K562 (cell line): ENCODE results near the gene NEMP1. TPM values are rescaled to one million over a fixed set of nuclear protein-coding genes. Genes with fewer than 3 reads are reported as not detected.

Source experiments
- BCOR ChIP-seq: fragments of 450-650 bp; IDR thresholded peaks from 2 replicates; pipeline ENCODE4 v1.6.1; 2016
- EGR1 ChIP-seq: fragments of 450-650 bp; conservative IDR thresholded peaks from 2 replicates; pipeline ENCODE4 v1.6.1; 2017; ENCODE audit warnings: mild to moderate bottlenecking
- EP300 ChIP-seq: IDR thresholded peaks from 2 replicates; pipeline ENCODE4 v1.6.1; 2012; ENCODE audit warnings: low read length, improper control_type of control experiment
- FOXK2 ChIP-seq, 2 experiments: fragments of 450-650 bp; IDR thresholded peaks in 1 of 2; conservative IDR thresholded peaks in 1 of 2; 2 replicates each; pipeline ENCODE4 v1.6.1; 2016; ENCODE audit warnings: low read depth in 2 of 2, mild to moderate bottlenecking in 1 of 2
- HEY1 ChIP-seq: fragments of 250-450 bp; sonication (Bioruptor Pico); IDR thresholded peaks from 2 replicates; pipeline ENCODE4 v1.5.0; 2020; ENCODE audit warnings: mild to moderate bottlenecking, moderate library complexity, borderline replicate concordance
- HMG20B ChIP-seq: fragments of 250-450 bp; sonication (Bioruptor Pico); IDR thresholded peaks from 2 replicates; pipeline ENCODE4 v1.5.0; 2021; ENCODE audit warnings: mild to moderate bottlenecking
- KHSRP ChIP-seq: fragments of 450-650 bp; IDR thresholded peaks from 2 replicates; pipeline ENCODE4 v1.6.1; 2017
- POLR2A ChIP-seq: fragments of 450-650 bp; conservative IDR thresholded peaks from 2 replicates; pipeline ENCODE4 v1.6.1; 2016
- RAD51 ChIP-seq: fragments of 450-650 bp; IDR thresholded peaks from 2 replicates; pipeline ENCODE4 v1.7.1; 2016; ENCODE audit warnings: low read depth, mild to moderate bottlenecking, borderline replicate concordance
- RNF2 ChIP-seq: sonication (generic); IDR thresholded peaks from 2 replicates; pipeline ENCODE4 v1.6.1; 2016
- SP2 ChIP-seq: IDR thresholded peaks from 2 replicates; pipeline ENCODE4 v1.6.1; 2011; ENCODE audit warnings: mild to moderate bottlenecking, low read depth, low read length, moderate library complexity; ENCODE audit not compliant: poor library complexity, severe bottlenecking; ENCODE audit errors: extremely low read depth
- TCFL5 ChIP-seq: fragments of 250-450 bp; sonication (Bioruptor Pico); conservative IDR thresholded peaks from 2 replicates; pipeline ENCODE4 v1.6.1; 2021; ENCODE audit warnings: mild to moderate bottlenecking, moderate library complexity, matching md5 sums
- TFAP4 ChIP-seq: sonication (generic); formaldehyde crosslinking; IDR thresholded peaks from 2 replicates; pipeline ENCODE4 v1.8.0; 2022; ENCODE audit warnings: missing genetic modification reagents, mild to moderate bottlenecking, moderate library complexity, borderline replicate concordance
- TOE1 ChIP-seq, 2 experiments: fragments of 450-650 bp in 1 of 2; sonication (generic) in 1 of 2; formaldehyde crosslinking in 1 of 2; IDR thresholded peaks; 2 replicates each; pipeline versions ENCODE4 v1.7.1 to v1.8.0; 2016 to 2022; ENCODE audit warnings: borderline replicate concordance in 2 of 2, mild to moderate bottlenecking in 2 of 2, antibody characterized with exemption in 1 of 2, inconsistent platforms in 1 of 2, low read depth in 1 of 2, missing genetic modification reagents in 1 of 2, moderate library complexity in 1 of 2
- polyA plus RNA-seq, 8 experiments: library from polyadenylated mRNA; depleted of rRNA in 4 of 8; stranded (reverse) in 5 of 8; unstranded in 3 of 8; fragments of >200 nt; fragmentation: Nextera tagmentation in 2 of 8; fragmentation: Illumina TruSeq in 1 of 8; extraction: Ambion mirVana in 2 of 8; extraction: Trizol in 1 of 8; gene quantifications; 2 replicates each; pipeline versions ENCODE4 v1.2.1 to v1.2.3, GENCODE V29; 2011 to 2014; ENCODE audit warnings: inconsistent platforms in 1 of 8, missing spikeins in 1 of 8
- total RNA-seq, 7 experiments: library from RNA; depleted of rRNA in 6 of 7; stranded (reverse); fragments of >200 nt in 6 of 7; fragmentation: Illumina TruSeq in 2 of 7; extraction: Trizol in 2 of 7; gene quantifications; 2 replicates each; pipeline versions ENCODE4 v1.2.1 to v1.2.3, GENCODE V29; 2011 to 2021; ENCODE audit warnings: low replicate concordance in 1 of 7

NEMP1 gene
- total and polyA plus RNA-seq, 9 of the 15 experiments (the other 6 are each of a cell fraction or from before 2014, with no cell fraction given) = 9.5 to 82.2 (median 41.2) TPM

- TF ChIP-seq SP2 (no peak), HMG20B (CRISPR knock-in tag) (no peak), TFAP4 (peak; percentile 29; the same call in 1 of the 2 replicates), RNF2 (0 out of 2 replicates have a peak, but pooled peaks have one; percentile 11), TCFL5 (CRISPR knock-in tag) (no peak), BCOR (0 out of 2 replicates have a peak, but pooled peaks have one; percentile 9), EP300 (peak; percentile 8; the same call in 1 of the 2 replicates), TOE1 (IDR thresholded peaks at IDR 0.05; ENCODE audit: borderline replicate concordance) (no peak), TOE1 (CRISPR knock-in tag; IDR thresholded peaks at IDR 0.05; ENCODE audit: borderline replicate concordance, low read depth) (no peak), FOXK2 (conservative IDR thresholded peaks at IDR 0.05 in 1 of 2, IDR thresholded peaks at IDR 0.05 in 1 of 2; ENCODE audit: low read depth in 2 of 2) (0 out of 4 replicates have a peak, but pooled peaks of 1 of the 2 experiments have one; percentile 5), EGR1 (peak; percentile 97), KHSRP (no peak), POLR2A (peak; percentile 84), RAD51 (no peak), HEY1 (CRISPR knock-in tag) (no peak)
These were observed 9.2 kb upstream of the NEMP1 start (continued) for GRCh38 chr12:57087691-57088353.
